OCI-LY7 (cell line): ENCODE measurements around the gene MYL4. TPM values are rescaled to one million over a fixed set of nuclear protein-coding genes. Genes with fewer than 3 reads are reported as not detected.

Experiments
- BruUV-seq: library from RNA; stranded (reverse); fragments of 400-500 nt; replicated peaks from 2 replicates; lab custom pipeline; 2021; lab: Mats Ljungman, UMichigan
- CTCF ChIA-PET: fragments of 300-600 bp; sonication (Branson Sonifier 250); formaldehyde crosslinking; loops from one replicate; lab custom pipeline; 2022; ENCODE audit warnings: antibody characterized with exemption; ENCODE audit not compliant: unreplicated experiment; lab: Charles Lee
- POLR2A ChIA-PET: fragments of 300-600 bp; sonication (Branson Sonifier 250); formaldehyde crosslinking; loops from one replicate; lab custom pipeline; 2022; ENCODE audit warnings: antibody characterized with exemption; lab: Charles Lee
- DNase-seq: peaks from one replicate; pipeline ENCODE4 v3.0.0-alpha.2; 2015; ENCODE audit warnings: low spot score
- H2AFZ ChIP-seq: fragments of 200-600 bp; sonication (generic), shearing (Covaris generic); 2 replicates; pipeline ENCODE4 v1.6.1; 2014; ENCODE audit warnings: mild to moderate bottlenecking, antibody characterized with exemption, low read length, moderate library complexity
- H3K27ac ChIP-seq: fragments of 200-600 bp; sonication (generic); 2 replicates; pipeline ENCODE4 v1.5.1; 2014; ENCODE audit warnings: mixed run types, low read depth, mild to moderate bottlenecking, moderate library complexity, low read length, inconsistent platforms; ENCODE audit not compliant: poor library complexity, severe bottlenecking
- H3K36me3 ChIP-seq: fragments of 200-600 bp; sonication (generic); 2 replicates; pipeline ENCODE4 v1.6.1; 2014; ENCODE audit warnings: mild to moderate bottlenecking, antibody characterized with exemption, low read length, moderate library complexity, mixed read lengths; ENCODE audit not compliant: insufficient read depth
- H3K4me1 ChIP-seq: fragments of 200-600 bp; sonication (generic); 2 replicates; pipeline ENCODE4 v1.5.1; 2014; ENCODE audit warnings: mild to moderate bottlenecking, low read length; ENCODE audit not compliant: insufficient read depth, poor library complexity, severe bottlenecking
- H3K4me2 ChIP-seq: fragments of 200-600 bp; sonication (generic); 2 replicates; pipeline ENCODE4 v1.6.1; 2014; ENCODE audit warnings: mild to moderate bottlenecking, low read length
- H3K4me3 ChIP-seq: fragments of 200-600 bp; sonication (generic); 2 replicates; pipeline ENCODE4 v1.5.1; 2014; ENCODE audit warnings: mild to moderate bottlenecking, low read depth, low read length; ENCODE audit not compliant: poor library complexity, severe bottlenecking
- H3K79me2 ChIP-seq: fragments of 200-600 bp; sonication (generic); 2 replicates; pipeline ENCODE4 v1.6.1; 2016; ENCODE audit warnings: low read depth, mild to moderate bottlenecking, low read length, moderate library complexity, mixed read lengths; ENCODE audit not compliant: insufficient read depth
- H3K9me2 ChIP-seq: fragments of 200-600 bp; sonication (generic); 2 replicates; pipeline ENCODE4 v1.6.1; 2016; ENCODE audit warnings: mild to moderate bottlenecking, low read length, mixed read lengths; ENCODE audit not compliant: insufficient read depth
- H3K9me3 ChIP-seq: fragments of 200-600 bp; sonication (generic); 2 replicates; pipeline ENCODE4 v1.6.1; 2014; ENCODE audit warnings: mild to moderate bottlenecking, mixed run types, low read length, mixed read lengths
- H4K20me1 ChIP-seq: fragments of 200-600 bp; sonication (generic); 2 replicates; pipeline ENCODE4 v1.6.1; 2014; ENCODE audit warnings: mild to moderate bottlenecking, antibody characterized with exemption, low read length, moderate library complexity, mixed read lengths; ENCODE audit not compliant: insufficient read depth
- CTCF ChIP-seq: fragments of 200-600 bp; sonication (generic); conservative IDR thresholded peaks from 2 replicates; pipeline ENCODE4 v1.5.1; 2014; ENCODE audit warnings: mild to moderate bottlenecking, antibody characterized with exemption, low read length, moderate library complexity, mixed read lengths
- EZH2phosphoT487 ChIP-seq: fragments of 200-600 bp; sonication (generic); IDR thresholded peaks from 2 replicates; pipeline ENCODE4 v1.6.1; 2018; ENCODE audit warnings: low read depth, borderline replicate concordance, mild to moderate bottlenecking, mixed run types, antibody characterized with exemption, low read length, moderate library complexity, mixed read lengths
- intact Hi-C: fragments of 100-400 bp; cut with micrococcal nuclease; formaldehyde crosslinking; loops from one replicate; pipeline ENCODE4 v1.10.0; 2022; ENCODE audit not compliant: unreplicated experiment
- total RNA-seq, 2 experiments: library from RNA; depleted of rRNA in 1 of 2; stranded (reverse); fragments of >200 nt in 1 of 2; shearing (Covaris generic) in 1 of 2; gene quantifications; 2 replicates each; pipeline ENCODE4 v1.2.3, GENCODE V29; 2014 to 2022

Gene MYL4
- total RNA-seq, 2 experiments from 2014 or later: 0.67 to 2.1 TPM

- H3K27ac ChIP-seq: no peak overlapping the region
- intact Hi-C loops: no loop called here
- peaks cover 97% of the 10 kb centered on the region for H3K36me3 ChIP-seq
- BruUV-seq: TSS peak; percentile 0
- H3K4me3 ChIP-seq: no peak overlapping the region
- DNase-seq: no peak
- no peaks in the 10 kb centered on the region for H3K9me3 ChIP-seq
- POLR2A ChIA-PET: no interaction called here
- no peaks in the 10 kb centered on the region for H3K4me1 ChIP-seq
- no peak overlapping the region for H3K4me2 ChIP-seq
- CTCF ChIA-PET: no interaction called here
- peaks cover 99% of the 10 kb centered on the region for H3K79me2 ChIP-seq
- H4K20me1 ChIP-seq: peaks cover 7% of the 10 kb centered on the region; the same call in 1 of the 2 replicates
- H3K9me2 ChIP-seq: no peaks in the 10 kb centered on the region
- no peak overlapping the region for H2AFZ ChIP-seq
- TF ChIP-seq CTCF: no peak
- TF ChIP-seq EZH2phosphoT487: no peak
These were observed 32.7 kb upstream of the MYL4 start for GRCh38 chr17:47176389-47176826.

- no peak overlapping the region for H3K4me2 ChIP-seq
- DNase-seq: no peak
- peaks cover 96% of the 10 kb centered on the region for H3K36me3 ChIP-seq
- H4K20me1 ChIP-seq: peaks cover 4% of the 10 kb centered on the region; the same call in 1 of the 2 replicates
- no peak overlapping the region for H3K27ac ChIP-seq
- no peak overlapping the region for H3K4me3 ChIP-seq
- POLR2A ChIA-PET: interaction anchor here (1.0 kb wide), 1 partner anchor 32 kb away, joined by 4 read pairs; no protein-coding TSS in a partner anchor
- no peaks in the 10 kb centered on the region for H3K9me3 ChIP-seq
- intact Hi-C loops: no loop called here
- H3K4me1 ChIP-seq: peaks cover under 1% of the 10 kb centered on the region
- H2AFZ ChIP-seq: no peak overlapping the region
- no TSS peak for BruUV-seq
- TF ChIP-seq CTCF: no peak
- TF ChIP-seq EZH2phosphoT487: no peak
- H3K9me2 ChIP-seq: no peaks in the 10 kb centered on the region
- CTCF ChIA-PET: no interaction called here
- H3K79me2 ChIP-seq: peaks cover 99% of the 10 kb centered on the region
These were observed 31.9 kb upstream of the MYL4 start for GRCh38 chr17:47177261-47177660.

GRCh38 chr17:47179141-47179540 lies 30.0 kb upstream of the MYL4 start:
- POLR2A ChIA-PET: no interaction called here

More at GRCh38 chr17:47179141-47179540, 30.0 kb upstream of the MYL4 start:
- H3K79me2 ChIP-seq: peaks cover 99% of the 10 kb centered on the region
- intact Hi-C loops: no loop called here
- DNase-seq: no peak
- H3K27ac ChIP-seq: no peak overlapping the region
- H3K4me2 ChIP-seq: no peak overlapping the region
- no peaks in the 10 kb centered on the region for H3K9me2 ChIP-seq
- H4K20me1 ChIP-seq: peaks cover 8% of the 10 kb centered on the region
- no peak overlapping the region for H2AFZ ChIP-seq
- no peak overlapping the region for H3K4me3 ChIP-seq
- BruUV-seq: no TSS peak
- CTCF ChIA-PET: no interaction called here
- H3K9me3 ChIP-seq: no peaks in the 10 kb centered on the region
- peaks cover 96% of the 10 kb centered on the region for H3K36me3 ChIP-seq
- H3K4me1 ChIP-seq: peaks cover 20% of the 10 kb centered on the region
- TF ChIP-seq CTCF: no peak
- no peak for TF ChIP-seq EZH2phosphoT487
